ENCODE results near the gene WASF3.

Gene WASF3

DNA sequence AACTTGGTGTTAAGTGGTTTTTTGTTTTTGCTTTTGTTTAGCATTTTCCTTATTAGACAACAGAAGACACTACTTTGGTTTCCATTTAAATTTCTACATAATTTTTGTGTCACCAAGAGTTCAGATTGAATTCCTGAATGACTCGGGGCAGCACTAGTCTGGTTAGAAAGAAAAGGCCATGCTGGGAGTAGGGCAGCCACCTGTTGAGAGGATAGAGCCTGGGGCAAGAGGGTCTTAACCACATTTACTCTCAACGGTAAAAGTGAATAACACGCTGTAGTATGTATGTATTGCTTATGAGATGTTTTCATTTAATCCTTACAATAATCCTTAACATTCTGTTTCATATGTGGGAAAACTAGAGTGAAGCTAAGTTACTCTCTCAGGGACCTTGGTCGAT, 131.5 kb downstream of the WASF3 start:
- ATAC-seq: no peak

DNA sequence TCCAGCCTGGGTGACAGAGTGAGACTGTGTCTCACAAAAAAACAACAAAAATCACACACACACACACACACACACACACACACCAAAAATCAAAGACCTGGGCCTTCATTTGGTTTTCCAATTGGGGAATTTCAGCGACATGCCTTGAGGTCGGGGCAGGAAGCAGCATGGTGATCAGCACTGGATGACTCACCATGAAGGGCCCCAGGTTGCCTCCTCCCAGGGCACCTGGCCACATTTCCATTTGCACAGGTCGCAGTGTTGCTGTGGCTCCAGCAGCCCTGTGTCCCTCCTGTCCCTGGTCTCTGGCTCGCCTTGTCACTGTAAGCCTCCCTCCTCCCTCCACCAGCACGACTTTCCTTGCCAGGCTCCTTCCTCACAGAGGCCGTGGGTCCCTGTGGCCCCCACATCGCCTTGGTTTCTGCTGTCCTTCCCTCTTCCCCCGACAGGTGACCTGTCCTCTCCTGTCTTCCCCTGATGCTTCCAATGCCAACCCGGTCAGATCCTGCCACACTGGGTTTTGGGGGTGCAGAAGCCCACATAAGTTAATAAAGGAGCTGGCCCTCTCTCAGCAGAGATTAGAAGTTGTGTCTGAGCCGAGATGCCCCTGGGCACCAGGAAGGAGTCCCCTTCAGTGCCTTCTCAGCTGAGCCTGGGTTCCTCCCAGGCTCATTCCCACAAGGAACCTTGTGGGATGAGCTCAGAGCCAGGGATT, 136.4 kb downstream of the WASF3 start:
- ATAC-seq: no peak

DNA sequence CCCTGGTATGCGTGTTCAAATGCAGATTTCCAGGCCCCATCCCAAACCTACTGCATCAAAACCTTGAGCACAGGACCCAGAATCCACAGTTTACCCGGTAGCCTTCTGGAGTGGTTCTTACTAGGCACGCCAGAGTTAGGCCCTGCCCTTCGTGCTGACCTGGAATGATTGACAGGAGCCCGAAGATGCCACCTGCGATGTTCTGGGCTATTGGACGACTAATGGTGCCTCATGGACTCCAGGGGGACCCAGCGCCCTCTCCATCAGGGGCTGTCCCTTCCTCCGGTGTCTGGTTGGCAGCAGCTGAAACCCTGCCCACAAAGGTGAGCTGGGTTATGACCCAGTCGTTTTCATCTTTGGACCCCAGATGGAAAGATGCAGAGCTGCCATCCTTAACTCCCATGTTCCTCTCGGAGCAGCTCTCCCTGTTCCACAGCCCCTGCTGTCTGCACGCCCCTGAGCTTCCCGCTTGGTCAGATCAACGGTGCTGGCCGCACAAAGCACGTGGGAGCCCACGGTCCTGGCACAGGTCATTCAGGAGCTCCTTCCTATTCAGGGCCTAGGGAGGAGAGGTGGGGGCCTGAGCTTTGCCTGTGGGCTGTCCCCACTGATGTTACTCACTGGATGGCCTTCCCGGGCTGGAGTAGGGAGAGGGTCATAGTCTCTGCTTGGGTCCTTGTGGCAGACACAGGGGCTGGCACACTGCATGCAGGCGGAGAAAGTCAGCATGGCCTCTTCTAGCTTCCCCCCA, 137.3 kb downstream of the WASF3 start:
- ATAC-seq: no peak

DNA sequence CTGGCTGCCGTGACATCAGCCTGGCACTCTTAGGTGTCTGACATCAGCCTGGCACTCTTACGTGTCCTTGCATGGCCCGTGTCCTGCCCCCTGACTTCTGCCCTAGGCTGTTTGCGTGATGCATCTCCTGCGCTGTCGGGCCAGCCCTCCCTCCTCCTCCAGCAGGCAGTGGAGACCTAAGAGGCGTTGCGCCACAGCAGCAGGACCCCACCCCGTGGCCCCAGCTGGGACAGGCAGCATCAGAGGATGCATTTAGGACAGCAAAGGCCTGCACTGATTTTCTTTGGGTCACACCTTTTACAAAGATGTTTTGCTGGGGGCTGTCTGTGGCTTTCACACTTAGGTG, 137.8 kb downstream of the WASF3 start:
- ATAC-seq: no peak

DNA sequence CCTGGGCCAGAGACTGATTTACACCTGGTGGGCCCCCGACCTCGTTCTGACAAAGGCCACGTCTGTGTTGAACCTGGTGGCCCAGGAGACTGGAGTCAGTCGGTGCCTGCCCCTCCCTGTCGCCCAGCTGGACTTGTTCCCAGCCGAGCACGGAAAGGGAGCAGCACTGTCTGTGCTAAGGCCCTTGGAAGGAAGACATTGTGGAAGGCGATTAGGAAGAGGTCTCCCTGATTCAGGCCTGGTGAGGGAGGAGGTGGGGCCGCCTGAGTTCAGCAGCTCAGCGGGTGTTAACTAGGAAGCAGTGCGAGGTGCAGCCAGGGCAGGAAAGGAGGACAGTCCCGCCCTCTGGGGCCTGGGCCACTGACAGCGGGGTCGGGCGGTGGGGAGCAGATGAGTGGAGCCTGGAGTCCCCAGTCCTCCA, 138.4 kb downstream of the WASF3 start:
- no peak for ATAC-seq

DNA sequence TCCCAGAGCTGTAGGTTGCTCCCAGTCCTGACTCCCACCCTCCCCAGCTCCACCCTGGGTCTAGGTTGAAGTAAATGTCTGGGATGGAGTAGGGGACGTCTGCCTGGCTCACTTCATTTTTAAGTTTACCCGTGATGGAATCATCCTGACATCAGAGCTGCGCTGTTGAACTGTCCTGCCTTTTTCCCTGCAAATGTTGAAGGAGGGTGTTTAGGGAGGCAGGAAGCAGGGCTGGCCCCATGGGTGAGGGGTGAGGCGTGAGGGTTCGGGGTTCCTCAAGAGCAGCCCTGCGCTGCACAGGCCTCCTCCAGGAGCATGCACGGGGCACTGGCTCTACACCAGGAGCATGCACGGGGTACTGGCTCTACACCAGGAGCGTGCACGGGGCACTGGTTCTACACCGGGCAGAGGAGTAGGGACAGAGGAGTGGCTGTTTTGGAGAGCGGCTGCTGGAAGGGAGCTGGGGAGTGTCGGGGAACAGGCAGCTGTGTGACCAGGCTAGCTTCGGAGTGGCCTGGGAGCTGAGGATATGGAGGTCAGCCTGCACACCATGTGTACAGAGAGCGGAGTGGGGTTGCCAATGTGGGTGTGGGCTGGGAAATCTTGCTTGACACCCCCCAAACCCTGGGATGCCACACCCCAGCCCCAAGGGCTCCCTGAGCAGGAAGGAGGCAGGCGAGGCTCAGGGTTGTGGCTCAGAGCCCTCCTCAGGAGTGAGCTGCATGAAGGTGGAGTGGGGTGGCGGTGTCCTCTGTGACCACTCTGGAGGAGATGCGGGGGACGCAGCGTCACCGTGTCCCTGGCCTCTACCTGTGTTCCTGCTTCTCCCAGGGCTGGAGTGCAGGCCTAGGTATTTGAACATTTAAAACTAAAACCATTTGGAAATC, 139.8 kb downstream of the WASF3 start:
- ATAC-seq: no peak

DNA sequence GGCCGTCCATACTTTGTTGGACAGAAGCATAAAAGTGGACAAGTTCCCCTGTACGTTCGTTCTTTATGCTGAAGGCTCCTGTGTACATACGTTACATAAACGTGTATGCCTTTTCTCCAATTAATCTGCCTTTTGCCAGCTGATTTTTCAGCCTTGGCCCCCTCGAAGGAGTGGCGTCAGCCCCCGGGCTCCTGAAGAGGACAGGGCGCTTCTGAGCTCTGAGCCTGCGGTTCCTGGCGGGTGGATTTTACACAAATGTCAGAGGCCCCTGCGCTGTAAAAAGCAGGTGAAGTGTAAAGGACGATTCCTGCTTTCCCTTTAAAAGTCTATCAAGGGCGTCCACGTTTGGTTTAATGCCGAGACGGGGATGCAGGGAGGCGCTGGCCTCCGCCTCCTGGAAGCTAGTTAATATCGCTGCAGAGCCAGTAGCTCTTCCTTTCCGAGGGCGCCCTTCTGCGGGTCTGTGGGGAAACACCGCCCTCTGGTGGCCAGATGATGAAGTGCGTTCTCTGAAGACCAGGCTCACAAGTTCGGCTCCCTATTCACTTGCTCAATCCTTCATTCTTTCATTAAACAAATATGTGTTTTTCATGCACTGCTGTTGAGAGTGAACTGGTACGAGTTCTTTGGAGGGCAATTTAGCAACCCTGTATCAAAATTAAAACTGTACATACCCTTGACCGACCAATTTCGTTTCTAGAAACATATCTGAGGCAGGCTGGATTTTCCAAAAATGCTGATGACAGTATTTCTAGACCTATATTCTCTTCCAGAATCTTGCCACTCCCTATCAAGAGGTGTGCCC, 141.1 kb downstream of the WASF3 start:
- ATAC-seq: peak; percentile 56 to 78

DNA sequence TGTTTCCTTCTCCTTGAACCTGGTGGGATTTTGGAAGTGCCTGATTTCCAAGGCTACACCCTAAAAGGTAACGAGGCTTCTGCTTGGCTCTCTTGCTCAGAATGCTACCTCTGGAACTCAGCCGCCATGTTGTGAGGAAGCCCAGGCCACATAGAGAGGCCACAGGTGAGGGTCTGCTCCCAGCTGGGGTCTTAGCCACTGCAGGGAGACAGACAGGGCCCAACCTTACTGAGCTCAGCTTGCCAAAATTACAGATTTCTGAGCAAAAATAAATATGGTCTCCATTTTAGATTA, 141.7 kb downstream of the WASF3 start:
- no peak for ATAC-seq

DNA sequence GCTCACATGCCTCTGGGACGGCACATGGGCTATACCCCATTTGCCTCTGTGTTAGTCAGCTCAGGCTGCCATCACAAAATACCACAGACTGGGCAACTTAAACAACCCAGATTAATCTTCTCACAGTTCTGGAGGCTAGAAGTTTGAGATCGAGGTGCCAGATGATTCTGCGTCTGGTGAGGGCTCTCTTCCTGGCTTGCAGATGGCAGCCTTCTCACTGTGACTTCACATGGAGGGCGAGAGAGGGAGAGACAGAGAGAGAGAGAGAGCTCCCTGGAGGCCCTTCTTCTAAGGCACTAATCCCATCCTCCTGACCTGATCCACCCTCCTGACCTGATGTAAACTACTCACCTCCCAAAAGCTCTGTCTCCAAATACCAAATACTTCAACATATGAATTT, 148.1 kb downstream of the WASF3 start:
- ATAC-seq: no peak

DNA sequence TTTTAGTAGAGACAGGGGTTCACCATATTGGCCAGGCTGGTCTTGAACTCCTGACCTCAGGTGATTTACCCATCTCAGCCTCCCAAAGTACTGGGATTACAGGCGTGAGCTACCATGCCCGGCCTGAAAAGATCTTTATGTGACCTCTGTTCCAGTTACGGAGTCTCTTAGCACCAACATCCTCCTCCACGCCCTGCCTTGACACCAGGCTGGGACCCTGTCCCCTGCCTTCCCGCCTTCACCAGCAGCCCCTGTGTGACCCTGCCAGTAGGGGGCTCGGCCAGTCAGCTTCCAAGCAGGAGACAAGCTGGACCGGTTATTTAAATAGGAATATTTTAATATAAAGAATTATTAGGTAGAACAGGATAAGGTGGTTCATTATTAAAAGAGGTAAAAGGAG, 148.9 kb downstream of the WASF3 start:
- ATAC-seq: no peak

DNA sequence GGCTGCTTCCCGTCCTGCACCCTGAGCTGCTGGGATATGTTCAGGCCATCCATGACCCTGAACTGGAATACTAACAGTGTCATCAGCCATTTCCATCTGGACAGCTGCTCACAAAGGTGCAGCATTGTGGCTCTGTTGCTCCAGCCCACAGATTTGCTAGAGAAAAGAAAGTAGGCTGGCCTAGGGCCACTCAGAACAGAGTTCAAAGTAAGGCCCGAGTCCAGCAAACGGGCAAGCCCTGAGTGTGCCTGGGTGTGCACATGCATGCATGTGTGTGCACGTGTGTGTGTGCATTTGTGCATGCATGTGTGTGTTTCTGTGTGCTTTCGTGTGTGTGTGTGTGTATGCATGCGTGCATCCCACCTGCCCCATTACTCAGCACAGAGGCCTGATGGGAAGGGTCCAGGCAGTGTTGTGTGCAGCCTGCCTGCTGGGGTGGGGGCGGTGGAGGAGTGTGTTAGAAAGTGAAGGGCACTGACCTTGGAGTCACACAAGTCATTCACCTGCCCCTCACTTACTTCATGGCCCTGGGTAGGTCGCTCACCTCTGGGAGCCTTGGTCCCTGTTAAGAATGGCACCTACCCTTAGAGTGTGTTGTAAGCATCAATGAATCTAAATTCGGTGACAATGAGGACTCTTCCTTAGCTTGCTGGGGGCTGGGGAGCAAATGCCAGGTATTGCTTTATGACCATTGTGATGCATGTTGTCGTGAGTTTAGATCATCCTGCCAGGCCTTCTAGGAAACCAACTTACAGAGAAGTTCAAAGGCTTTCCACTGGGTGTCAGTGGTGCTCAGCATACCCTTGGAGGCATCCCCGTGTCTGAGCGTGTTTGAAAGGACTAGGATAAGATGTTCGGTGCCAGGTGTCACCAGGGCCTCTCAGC, 149.9 kb downstream of the WASF3 start:
- no peak for ATAC-seq

DNA sequence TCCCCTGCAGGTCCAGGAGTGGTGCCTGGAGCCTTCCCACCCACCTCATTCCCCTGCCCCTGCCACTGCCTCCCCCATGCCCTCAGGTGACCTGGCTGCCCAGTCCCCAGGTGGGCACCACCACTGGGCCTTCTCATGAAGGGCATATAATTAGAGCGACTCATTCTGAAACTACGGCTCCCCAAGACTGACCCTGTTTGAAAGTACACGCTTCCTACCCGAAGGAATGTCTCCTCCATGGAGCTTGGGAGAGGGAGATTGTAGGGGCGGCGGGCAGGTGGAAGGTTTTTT, 150.5 kb downstream of the WASF3 start:
- ATAC-seq: no peak

DNA sequence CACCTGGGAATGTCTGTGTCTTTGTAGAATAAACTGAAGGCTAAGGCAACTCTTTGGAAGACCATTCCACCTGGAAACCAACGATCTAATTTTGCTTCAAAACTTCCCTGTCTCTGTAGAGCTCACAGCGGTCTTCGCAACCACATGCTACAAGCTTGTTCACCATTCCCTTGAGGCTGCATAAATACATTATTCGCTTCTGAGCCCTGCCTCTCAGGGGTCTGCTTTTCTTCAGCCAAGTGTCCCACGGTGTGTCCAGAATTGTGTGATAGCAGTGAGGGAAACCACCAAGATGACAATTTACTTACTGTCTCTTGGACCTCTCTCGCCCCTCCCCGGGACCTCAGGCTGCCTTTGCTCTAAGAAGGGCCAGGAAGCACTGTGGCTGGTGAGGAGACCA, 152.0 kb downstream of the WASF3 start:
- no peak for ATAC-seq

DNA sequence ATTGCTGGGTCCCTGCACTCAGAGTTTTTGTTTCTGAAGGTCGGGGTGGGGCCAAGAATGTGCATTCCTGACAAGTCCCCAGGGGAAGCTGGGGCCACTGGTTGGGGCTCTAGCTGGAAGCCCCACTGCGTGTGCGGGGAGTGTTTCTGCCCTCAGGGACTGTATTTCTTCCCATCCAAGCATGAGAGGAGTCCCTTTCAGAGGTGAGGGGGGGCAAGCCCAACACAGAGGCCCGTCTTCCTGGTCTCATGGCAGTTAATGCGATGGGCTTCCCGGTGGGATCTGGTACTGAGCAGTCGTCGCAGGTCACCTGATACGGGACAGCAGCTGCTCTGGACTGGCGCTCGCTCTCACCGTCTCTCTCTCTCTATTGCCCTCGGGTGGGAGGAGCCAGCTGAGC, 152.7 kb downstream of the WASF3 start:
- no peak for ATAC-seq

DNA sequence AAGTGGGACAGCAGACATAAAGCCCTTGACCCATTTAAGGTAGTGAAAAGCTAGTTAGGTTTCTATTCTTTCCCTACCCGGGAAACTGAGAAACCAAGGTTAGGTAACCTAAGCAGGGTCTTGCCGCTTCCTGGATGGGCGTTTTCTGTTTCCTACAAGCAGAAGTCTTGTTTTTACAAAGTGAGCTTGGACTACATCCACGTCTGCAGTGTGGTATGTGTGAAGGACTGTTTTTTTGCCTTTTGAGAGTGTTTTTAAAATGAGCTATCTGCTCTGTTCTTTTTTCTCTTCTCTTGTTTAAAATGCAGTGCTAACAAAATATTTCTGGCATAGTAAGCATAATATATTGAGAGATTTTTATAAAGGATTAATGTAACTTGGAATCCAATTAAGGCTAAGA, 153.7 kb downstream of the WASF3 start:
- no peak for ATAC-seq

DNA sequence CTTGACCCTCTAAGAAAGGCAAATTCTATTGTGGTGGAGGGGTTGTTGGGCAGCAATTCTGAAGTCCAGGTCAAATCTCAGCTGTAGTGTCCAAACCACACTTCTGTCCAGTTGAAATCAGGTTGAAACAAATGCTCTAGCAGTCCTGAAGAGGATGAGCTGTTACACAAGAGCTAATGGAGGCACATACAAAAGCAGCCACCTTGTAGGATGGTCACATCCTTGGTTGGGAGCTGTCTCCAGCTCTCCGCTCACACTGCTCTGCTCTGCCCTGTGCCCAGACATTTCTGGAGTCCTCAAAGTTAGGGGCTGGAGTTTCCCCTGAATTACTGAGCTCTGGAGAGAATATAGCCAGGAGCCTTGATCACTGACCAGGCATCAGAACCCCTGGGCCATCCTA, 155.9 kb downstream of the WASF3 start:
- ATAC-seq: no peak

DNA sequence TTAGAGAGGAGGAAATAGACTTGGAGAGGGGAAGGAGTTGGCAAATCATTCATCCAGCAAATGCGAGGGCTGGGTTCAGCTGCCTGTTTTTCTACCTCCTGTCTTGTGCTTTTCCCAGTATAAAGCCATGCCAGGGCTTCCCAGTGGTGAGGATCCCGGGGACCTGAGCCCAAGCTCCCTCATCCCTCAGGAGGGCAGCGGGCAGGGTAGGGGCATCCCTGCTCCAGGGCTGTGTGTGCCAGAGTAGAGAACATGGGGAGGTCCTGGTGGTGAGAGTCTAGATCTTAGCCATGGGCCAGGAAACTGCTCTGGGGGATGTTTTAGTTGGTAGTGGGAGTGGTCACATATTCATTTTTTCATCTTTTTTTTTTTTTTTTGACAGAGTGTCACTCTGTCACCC, 159.5 kb downstream of the WASF3 start:
- ATAC-seq: no peak

DNA sequence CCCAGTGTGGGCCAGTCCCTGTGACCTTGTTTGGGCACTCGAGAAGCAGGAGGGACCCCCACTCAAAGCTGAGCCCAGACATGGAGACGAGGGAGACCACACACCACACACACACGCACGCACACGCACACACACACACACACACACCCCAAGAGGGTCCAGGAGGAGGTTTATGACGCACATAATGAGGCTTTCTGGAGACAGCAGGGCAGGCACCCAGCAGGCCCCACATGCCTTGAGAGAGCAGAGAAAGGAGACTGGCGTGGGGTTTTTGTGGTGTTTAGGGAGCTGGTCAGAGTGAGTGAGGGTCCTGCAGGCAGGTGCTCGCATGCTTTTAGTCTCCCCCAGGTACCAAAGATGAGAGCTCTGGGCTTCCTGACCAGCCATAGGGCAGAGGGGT, 160.7 kb downstream of the WASF3 start:
- ATAC-seq: no peak

DNA sequence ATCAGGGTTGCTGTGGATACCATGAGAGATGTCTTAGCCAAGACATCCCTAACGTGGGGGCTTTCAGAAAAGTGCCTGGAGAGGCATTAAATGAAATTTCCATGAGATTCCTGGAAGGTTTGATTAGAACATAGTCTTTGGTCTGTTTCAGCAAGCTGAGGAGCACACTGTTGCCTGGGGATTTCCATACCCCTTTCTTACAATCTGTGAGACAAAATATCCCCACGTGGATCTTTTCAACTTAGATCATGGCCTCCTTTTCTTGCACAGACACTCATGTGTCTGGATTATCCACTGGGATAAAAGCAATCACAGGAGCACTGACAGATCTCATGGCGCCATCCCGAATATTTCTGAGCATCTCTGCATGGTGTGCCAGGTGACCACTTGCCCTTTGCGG, 161.4 kb downstream of the WASF3 start:
- ATAC-seq: no peak

DNA sequence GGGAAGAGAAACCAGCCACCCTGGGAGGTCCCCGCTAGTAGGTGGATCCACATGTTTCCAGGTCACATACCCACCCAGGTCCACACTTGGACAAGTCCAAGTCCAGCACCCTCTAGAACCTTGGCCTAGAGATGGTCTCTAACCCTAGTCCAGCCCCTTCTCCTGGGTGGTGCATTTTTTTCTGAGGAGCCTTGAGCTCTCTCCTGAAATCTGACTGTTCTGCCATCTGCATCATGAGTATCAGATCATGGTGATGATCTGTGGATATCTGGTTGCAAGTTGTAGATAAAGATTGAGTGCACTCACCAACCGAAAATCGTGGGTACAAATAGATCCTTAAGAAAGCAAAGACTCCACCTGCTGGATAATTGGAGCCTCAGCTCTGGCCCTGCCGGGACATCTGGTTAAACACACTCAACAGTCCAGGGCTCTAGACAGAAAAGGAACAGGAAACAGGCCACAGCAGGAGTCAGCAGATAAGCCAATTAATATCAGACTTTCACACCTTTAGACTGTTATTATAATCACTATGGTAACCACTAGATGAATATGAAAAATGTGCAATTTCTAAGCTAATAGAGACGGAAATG, 162.0 kb downstream of the WASF3 start:
- no peak for ATAC-seq

DNA sequence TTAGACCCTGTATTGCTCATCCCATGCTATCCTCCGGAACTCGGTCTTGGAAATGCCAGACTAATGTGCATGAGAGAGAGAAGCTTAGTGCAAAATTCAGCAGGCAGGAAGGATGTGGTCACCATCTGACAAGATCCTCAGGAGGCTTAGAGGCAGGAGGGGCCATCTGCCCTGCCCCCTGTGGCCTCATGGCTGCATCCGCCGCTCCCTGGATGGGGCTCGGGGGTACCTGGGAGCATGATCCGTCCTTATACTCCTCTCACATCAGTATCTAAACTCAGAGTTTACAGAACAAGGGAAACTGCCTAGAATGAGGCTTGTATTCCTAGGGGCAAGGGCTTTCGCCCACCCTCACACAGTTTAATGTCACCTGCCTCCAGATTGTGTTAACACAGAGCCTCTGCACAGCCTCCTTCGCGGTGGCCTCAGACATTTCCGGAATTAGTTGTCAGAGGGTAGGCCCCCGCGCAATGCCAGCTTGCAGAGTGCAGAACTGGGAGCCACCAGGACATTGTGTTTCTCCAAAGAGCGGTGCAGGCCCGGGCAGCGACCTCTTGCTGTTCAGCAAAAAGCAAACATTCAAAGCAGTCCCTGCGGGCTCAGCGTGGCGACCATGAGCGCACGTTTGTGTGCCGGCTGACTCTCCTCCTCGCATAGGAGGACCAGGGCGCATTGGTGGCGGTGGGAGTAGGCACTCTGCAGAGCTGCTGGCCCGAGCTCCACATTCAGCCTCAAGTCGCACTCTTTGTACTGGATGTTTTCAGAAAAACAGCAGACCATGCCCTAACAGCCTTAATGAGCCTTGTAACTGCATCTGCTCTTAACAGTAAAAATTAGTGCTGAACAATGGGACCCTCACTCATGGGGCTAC, 164.0 kb downstream of the WASF3 start:
- ATAC-seq: peak; percentile 35 to 56

Data from activated CD4-positive, CD25-positive, alpha-beta regulatory T cell treated with anti-CD3 and anti-CD28 coated beads, Interleukin-2, amount 50 U/mL, for 24 hours (primary cell).